Activated naive CD4-positive, alpha-beta T cell treated with Interleukin-2 at 50 U/mL for 16 hours (primary cell): ENCODE measurements around the gene SHPK.

Experiments
- DNase-seq: peaks from one replicate; pipeline ENCODE4 v3.0.0-alpha.2; 2020

The SHPK gene, protein sequence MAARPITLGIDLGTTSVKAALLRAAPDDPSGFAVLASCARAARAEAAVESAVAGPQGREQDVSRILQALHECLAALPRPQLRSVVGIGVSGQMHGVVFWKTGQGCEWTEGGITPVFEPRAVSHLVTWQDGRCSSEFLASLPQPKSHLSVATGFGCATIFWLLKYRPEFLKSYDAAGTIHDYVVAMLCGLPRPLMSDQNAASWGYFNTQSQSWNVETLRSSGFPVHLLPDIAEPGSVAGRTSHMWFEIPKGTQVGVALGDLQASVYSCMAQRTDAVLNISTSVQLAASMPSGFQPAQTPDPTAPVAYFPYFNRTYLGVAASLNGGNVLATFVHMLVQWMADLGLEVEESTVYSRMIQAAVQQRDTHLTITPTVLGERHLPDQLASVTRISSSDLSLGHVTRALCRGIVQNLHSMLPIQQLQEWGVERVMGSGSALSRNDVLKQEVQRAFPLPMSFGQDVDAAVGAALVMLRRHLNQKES

DNA sequence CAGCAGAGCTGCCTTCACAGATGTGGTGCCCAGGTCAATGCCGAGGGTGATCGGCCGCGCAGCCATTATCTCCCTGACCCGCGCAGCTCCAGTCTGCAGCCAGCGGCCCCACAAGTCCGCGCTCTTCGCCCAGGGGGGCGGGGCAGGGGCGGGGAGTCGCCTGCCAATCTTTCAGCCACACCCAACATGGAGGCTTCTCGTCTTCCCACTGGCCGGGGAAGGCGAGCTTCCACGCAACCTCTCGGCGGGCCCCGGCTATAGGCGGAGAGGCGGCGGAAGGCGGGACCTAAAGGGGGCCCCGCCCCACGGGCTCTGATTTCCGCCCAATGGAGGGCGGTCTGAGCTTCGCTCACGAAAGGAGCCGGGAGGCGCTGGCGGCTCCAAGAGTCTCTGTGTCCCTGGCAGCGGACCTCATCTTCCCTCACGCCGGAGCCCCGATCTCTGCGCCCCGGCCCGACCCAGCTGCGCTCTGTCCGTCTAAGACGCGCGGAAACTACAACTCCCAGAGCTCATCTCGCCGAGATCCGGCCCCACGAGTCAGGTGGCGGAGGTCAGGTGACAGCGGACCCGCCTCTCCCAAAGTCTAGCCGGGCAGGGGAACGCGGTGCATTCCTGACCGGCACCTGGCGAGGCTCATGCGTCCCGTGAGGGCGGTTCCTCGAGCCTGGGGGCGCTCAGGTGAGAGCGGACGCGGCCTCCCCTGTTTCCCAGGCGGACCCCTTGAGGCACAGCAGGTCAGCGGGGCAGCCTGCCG, at the start of gene SHPK, which contains the start of gene CTNS:
TSS of gene SHPK (minus strand) at position 97 of the 754 bp plus-strand sequence. CDS start at position 66, 31 bp downstream.
TSS of gene CTNS (plus strand) at position 607 of the 754 bp plus-strand sequence. CDS start 3,447 bp downstream, outside the sequence.
- DNase-seq: peak; percentile 95

DNA sequence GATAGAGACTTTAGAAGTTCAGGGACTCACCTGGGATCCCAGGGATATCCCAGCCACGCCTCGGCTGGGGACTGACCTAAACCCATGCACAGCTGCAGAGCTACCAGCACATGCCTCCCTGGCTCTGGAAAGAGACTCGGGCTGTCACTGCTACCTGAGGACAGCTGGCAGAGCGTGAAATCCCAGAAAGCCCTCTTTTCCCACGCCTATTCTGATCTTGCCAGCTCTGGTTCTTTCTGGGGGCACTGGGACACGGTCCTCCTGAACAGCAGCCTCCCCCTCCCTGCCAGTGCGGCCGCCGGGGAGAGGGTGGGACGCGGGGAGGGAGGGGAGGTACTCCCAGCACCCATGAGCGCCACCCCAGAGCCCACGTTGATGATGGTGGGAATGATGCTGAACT, 49.1 kb upstream of the SHPK start:
- DNase-seq: no peak

DNA sequence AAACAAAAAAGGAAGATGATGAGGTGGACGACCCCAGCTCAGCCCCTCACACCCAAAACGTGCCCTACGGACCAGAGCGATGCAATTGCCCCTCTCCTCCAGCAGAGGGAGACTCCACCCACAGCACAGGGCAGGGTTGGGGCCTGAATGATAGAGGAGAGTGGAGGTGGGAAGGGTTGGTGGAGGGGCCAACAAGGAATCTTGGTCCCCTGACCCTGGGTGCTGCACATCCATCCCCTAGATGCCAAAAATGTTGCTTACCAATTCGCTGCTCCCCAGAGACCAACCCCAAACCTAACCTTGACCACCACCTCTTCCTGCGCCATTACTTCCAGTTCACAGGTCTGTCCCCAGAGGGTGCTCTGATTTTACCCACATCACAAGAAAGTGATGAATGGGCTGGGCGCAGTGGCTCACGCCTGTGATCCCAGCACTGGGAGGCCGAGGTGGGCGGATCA, 47.0 kb upstream of the SHPK start:
- DNase-seq: peak; percentile 64

DNA sequence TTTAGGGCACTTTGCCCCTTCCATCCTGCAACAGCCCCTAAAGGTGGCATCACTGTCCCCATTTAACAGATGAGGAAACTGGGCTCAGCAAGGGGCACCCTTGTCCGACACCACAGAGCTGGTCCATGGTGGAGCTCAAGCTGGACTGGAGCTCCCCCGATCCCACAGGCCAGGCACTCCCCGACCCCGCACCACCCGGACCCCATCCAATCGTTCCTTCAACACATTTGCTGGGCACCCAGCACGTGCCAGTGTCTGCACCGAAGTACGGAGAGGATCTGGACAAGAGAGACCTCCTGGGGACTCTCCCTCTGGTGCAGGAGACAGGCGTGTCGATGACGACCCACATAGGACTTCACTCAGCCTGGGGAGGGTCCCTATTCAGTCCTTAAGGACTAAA, 46.0 kb upstream of the SHPK start:
- DNase-seq: no peak

DNA sequence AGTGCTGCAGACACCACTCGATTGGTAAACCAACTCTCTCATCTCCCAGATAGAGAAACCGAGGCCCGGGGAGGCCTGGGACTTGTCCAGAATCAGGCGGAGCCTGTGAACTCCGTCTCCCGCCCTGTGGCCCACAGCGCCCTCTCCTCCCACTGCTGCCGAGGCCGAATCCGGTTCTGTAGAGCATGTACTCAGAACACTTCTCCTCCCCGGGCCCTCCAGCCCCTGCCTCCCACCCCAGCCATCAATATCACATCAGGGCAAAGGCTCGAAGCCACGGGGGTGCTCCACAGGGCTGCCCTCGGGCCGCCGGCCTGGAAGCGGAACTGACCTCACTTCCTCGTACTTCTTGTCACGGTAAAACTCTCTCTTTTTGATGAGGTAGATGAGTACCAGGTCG, 45.5 kb upstream of the SHPK start:
- DNase-seq: no peak

DNA sequence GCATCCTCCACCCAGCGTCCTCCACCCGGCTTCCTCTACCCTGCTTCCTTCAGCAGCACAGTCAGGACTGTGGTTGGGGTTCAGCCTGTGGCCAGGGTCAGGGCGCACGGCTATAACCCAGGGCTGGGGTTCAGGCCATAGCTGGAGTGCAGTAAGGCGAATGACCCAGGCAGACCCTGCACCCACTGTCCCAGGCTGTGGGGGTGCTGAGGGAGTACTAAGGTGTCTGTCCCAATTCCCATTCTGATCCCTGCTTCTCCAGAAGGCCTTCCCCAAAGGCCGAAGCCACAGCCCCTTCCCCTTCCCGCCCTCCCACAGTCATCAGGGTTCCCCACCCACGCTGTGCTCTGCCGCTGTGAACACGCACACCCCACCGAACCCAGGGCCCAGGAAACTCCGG, 45.0 kb upstream of the SHPK start:
- DNase-seq: no peak

DNA sequence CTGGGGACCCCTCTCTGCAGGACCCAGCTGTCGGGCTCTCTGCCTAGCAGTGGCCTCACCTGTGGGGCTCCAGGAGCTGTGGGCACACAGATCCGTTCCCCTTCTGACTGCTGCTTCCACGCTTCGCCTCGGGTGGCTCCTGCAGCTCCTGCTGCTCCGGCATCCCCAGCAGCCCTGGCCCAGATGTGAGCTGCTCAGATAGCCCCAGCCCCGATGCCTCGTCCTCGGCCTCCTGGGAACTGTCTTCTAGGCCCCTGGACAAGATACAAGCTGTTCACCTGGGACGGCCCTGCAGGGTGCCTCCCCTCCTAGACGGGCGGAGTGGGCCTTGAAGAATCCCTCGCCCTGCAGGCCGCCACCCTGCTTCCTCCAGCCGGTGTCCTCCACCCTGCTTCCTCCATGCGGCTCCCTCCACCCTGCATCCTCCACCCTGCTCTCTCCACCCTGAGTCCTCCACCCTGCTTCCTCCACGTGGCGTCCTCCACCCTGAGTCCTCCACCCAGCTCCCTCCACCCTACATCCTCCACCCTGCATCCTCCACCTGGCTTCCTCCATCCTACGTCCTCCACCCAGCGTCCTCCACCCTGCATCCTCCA, 43.6 kb upstream of the SHPK start:
- no peak for DNase-seq

DNA sequence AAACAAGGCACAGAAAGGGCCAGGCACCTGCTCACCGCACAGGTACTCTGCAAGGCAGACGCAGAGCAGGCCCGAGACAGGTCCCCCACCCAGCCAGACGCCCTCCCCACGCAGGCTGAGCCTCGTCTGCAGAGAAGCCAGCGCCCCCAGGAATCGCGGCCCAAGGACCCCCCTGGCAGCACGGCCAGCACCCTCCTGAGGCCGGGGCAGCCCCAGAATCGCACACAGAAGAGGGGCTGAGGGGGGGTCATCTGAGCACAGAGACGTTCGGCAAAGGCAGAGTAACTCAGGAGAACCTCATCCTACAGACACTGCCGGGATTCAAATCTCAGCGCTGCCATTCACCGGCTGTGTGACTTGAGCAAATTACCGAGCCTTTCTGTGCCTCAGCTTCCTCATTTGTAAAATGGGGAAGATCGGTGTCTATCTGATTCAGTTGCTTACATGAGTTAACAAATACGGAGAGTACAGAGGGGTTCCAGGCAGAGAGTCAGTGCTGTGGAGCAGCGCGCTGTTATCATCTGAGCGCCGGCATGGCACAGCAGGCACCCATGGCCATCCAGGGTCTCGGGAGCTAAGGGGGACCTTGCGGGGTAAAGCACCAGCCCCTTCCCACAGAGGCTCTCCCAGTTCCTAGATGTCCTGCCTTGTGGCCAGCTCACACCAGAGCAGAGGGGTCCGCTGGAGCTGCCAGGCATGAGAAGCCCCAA, 42.9 kb upstream of the SHPK start:
- no peak for DNase-seq

DNA sequence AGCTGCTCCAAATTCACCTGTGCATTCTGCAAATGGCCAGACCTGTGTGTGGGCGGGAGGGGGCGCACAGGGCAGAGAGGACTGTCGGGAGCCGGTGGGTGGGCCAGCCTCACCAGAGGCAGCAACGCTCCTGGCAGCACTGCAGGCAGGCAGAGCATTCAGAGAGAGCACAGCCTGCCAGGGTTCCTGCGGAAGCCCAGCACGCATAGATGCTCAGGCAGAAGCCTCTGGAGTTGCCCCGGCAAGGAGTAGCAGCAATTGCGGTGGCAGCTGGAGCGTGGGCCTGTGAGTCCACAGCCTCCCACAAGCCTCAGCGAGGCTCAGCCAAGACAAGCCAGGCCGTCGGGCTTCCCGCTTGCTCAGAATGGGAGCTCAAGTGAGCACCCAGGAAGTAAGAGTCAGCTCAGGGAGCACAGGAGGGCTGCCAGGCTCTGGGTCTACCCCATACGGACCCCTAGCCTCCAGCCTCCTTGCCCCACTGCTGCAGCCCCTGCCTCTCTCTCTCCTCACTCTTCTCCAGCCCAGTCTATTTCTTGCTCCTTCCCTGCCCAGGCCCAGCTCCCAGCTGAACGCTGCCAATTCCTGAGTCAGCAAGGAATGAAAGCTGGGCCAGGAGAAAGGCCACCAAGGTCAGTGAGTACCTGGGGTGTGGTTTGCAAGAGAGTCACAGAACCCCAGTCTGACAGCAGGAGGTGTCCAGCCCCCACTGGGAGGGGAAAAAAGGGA, 42.2 kb upstream of the SHPK start:
- DNase-seq: no peak

DNA sequence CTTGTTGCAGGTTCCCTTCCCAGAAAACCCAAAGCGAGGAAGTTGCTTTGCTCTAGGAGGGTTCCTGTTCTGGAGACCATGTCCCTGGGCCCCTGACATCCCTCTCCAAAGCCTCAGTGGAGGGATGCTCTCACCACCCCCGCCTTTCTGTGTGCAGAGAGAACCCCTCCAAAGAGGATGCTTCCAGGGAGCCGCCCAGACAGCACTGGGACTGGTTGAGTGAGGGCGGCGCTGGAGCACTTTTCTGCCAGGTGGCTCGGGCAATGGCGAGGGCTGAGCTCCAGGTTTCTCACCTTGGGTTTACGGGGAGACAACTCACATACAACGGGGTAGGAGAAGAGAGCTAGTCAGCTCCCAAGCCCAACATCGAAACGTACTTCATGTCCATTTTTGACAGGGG, 39.8 kb upstream of the SHPK start:
- no peak for DNase-seq

DNA sequence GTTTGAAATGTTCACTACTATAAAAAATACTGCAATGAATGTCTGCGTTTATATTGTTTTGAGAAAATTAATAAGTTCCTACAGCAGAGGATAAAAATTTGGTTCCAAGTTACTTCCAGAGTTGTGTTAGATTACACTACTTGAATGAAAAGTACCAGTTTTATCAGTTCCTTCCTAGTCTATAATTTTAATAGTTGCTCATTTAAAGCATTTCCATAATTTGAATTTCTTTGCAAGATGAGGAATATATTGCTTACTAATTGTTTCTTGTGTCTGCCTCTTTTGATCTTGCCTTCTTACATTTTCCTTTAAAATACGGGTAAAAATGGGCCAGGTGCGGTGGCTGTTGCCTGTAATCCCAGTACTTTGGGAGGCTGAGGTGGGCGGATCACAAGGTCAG, 36.5 kb upstream of the SHPK start:
- no peak for DNase-seq

DNA sequence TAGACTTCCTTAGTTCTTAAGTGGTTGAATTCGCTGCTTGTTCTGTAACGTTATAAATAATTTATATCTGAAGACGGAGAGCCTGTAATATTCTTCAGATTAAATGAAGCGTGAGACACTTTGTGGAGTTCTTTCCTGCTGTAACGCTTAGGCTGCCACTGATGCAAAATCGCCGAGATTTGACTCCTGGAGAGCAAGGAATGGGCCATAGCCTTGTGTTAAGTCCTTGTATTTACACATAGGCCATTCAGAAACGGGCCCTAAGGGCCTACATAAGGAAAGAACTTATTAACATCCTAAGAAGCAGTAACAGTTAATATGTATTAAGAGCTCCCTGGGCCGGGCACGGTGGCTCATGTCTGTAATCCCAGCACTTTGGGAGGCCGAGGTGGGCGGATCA, 33.5 kb upstream of the SHPK start:
- no peak for DNase-seq

DNA sequence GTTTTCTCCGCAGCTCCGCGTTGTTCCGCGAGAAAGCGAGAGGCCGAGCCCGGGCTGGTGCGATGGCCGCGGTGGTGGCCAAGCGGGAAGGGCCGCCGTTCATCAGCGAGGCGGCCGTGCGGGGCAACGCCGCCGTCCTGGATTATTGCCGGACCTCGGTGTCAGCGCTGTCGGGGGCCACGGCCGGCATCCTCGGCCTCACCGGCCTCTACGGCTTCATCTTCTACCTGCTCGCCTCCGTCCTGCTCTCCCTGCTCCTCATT, 33.0 kb upstream of the SHPK start:
- DNase-seq: no peak

DNA sequence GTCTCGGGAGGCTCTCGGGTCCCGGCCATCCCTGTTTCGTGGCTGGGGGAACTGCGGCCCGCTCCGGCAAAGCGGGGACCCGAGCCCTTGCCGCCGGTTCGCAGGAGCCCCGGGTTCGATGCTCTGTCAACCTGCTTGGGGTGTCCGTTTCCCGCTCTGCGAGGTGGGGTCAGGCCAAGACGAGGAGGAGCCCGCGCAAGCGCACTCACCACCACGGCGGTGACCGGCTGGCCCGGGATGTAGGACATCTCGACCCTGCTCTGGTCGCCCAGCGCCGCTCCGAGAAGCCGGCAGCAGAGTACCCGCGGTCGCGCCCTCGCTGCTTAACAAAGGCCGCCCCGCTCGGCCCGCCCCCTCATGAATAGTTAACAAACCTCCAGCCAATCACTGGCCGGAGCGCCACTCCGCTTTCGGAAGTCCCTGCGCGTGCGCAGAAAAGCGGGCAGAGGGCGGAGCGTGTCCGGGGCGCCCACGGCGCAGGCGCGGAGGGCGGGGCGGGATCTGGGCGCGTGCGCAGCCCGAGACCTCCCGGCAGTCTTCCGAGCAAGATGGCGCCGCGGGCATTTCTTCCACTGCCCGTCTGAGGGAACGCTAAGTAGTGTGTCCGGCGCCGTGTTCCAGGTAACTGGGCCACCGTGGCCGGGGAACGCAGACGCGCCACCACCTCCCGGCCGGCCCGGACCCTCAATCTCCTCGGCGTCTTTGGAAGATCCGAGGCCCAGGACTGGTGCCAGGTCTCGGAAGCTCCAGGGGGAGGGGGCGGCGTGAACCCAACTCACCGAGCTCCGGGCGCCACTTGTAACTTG, 32.4 kb upstream of the SHPK start, which contains the start of the genes EMC6 and TAX1BP3:
TSS of gene EMC6 (plus strand) at position 534 of the 806 bp plus-strand sequence. CDS start 335 bp downstream, outside the sequence.
TSS of gene TAX1BP3 (minus strand) at position 300 of the 806 bp plus-strand sequence. CDS start at position 248, 52 bp downstream.
- DNase-seq: peak; percentile 98

DNA sequence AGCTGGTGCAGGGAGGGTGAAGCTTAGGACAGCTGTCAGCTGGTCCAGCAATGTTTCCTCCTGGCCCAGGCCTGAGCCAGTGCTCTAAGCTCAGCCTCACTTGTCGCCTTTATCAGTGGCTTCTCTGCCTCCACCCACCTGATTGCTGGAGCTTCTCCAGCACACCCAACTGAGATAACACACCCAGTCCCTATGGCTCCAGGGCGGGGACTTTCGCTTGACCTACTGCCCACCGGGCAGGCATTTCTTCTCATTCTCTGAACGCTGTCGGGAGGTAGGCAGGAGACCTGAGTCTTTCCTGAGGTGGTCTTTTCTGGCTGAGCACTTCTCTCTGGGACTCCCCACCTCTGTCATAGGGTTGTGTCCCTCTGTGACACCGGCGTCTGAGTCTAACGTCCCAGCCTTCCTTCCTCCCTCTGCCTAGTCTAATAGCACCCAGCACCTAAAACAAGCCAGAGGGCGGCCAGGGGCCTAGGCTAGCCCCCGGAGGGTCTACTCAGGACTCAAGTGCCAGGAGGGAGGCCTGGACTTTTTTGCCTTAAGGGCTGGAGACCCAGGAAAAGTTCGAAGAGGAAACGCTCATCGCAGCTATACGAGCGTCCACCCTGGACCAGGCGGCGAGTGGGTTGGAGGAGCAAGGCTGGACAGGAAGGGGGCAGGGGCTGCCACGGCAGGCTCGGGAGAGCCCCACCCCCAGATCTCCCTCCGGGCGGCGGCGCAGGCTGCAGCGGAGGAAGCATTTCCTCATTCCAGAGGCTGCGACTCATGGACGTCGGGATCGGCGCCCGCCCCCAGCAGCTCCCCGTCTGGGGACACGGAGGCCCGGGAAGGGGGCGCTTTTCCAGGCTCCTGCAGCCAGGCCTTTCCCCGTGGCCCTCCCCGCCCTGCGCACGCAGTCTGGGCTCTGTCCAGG, 31.6 kb upstream of the SHPK start:
- DNase-seq: peak; percentile 12

DNA sequence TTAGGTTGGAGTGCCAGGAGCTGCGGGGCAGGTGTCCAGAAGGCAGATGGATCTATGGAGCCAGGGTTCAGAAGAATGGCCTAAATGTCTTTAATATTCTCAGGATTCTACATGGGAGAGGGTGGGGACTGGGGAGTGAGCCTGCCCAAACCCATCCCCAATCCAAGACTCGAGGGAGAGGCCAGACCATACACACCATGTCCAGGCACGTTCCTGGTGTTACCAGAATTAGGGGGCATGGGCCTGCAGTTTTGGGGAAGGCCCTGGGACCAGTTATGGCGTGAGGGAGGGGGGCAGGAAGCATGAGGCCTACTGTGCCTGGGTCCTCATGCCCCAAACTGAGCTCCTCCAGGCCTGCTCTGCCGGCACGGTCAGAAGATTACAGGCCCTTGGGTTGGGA, 30.5 kb upstream of the SHPK start:
- DNase-seq: no peak

DNA sequence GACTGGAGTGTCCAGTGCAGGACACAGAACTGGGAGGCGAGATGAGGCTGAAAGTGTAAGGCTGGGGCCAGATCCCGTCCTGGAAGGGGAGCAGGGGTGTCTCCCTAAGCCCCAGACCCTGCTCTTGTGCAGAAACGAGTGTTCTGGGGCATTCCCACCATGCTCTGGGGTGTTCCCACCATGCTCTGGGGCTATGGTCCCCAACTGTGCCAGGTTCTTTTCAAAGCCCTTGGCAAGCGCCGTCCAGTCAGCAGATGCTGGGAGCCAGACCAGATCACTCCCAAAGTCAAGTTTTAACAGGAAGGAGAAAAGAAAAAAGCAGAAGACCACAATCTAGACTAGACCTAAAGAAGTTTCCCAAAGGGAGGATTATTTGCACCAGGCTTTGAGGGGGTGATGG, 29.8 kb upstream of the SHPK start:
- DNase-seq: no peak

DNA sequence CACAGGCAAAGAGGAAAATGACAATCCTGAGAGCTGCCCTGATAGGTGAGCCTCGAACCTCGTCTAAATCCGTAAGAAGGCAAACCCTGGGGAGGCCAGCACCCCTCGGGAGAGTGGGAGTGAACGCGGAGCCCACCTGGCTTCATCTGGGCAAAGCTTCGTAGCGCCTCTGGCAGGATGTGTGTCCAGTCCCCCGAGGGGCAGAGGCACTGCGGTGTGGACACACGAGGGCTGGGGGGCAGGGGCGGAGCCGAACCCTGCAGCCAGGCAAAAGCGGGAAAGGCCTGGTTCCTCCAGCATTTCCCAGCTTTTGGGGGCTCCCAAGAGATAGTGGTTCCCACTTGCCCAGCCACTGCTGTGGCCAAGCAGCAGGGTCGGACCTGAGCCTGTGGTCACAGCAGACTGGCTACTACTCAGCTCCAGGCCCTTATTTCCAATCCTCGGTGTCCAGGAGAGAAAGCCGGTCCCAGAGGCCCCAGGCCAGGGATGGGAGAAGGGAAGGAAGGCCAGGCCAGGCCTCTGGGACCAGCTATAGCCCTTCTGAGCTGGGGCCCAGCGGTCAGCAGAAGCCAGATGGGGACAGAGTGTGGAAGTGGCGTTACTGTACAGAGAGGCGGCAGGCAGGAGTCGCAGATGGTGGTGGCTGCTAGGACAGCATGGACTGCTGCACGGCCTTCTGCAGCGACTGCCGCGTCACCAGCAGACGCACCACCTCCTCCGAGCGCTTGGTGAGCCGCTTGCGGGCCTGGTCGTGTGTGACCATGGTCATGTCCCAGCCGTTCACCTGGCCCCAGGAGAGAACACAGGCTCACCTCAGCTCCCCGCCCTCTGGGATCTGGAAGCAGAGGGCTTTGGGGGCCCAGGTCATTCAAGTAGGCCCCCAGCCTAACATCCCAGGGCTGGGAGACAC, 27.3 kb upstream of the SHPK start:
- no peak for DNase-seq

DNA sequence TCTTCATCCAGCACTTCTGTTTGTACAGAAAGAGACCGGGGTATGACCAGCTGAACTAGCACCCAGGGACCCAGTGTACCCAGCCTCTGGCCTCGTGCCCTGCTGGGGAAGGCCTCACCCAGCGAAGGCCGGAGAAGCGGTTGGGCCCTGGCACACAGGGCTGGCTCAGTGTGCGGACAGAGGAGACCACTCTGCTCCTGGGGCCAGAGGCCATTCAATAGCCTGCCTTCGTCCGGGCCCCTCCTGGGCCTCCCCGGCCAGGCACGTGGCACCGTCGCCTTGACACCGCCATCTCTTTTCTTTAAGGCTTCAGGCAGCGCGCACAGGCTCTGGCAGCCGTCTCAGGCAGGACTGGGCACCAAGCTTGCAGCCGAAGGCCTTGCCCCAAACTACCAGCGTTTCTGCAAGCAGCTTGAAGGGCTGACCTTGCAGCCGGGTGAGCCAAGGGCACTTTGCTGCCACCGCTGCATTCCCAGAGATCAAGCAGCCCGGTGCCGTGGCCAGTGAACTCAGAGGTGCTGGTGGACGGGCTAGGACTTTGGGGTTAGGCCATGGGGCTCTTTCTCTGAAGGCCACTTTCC, 24.4 kb upstream of the SHPK start:
- DNase-seq: no peak
